Measurements from ENCODE around the gene ORAI3.

Gene ORAI3

GRCh38 chr16:30963925-30964511 lies 15.2 kb downstream of the ORAI3 start:
- CTCF ChIA-PET: interaction anchor here (0.7 to 1.3 kb wide), 2 partner anchors 21 to 402 kb away, joined by 3 to 5 read pairs; partner anchors contain the start of gene HSD3B7

GRCh38 chr16:30964574-30965226 lies 15.8 kb downstream of the ORAI3 start:
- CTCF ChIA-PET: interaction anchor here (0.7 to 1.3 kb wide), 2 partner anchors 20 to 401 kb away, joined by 3 to 5 read pairs; partner anchors contain the start of gene HSD3B7
- POLR2A ChIA-PET (ENCODE audit: low non-redundant PET): interaction anchor here (0.6 kb wide), 1 partner anchor 160 kb away, joined by 6 read pairs; no protein-coding TSS in a partner anchor
- H3K27ac ChIP-seq: no peak overlapping the region
- no peak for TF ChIP-seq CTCF (conservative IDR thresholded peaks at IDR 0.05; ENCODE audit: low read depth)
- DNase-seq (ENCODE audit: low spot score): no peak

More at GRCh38 chr16:30963925-30964511, 15.2 kb downstream of the ORAI3 start:
- no peak overlapping the region for H3K27ac ChIP-seq
- DNase-seq (ENCODE audit: low spot score): no peak
- TF ChIP-seq CTCF (conservative IDR thresholded peaks at IDR 0.05; ENCODE audit: low read depth): no peak
- POLR2A ChIA-PET (ENCODE audit: low non-redundant PET): interaction anchor here (0.6 kb wide), 1 partner anchor 161 kb away, joined by 6 read pairs; no protein-coding TSS in a partner anchor

GRCh38 chr16:30965436-30965835 lies 16.6 kb downstream of the ORAI3 start:
- CTCF ChIA-PET: no interaction called here
- no peak for DNase-seq (ENCODE audit: low spot score)
- TF ChIP-seq CTCF (conservative IDR thresholded peaks at IDR 0.05; ENCODE audit: low read depth): no peak
- POLR2A ChIA-PET (ENCODE audit: low non-redundant PET): no interaction called here
- no peak overlapping the region for H3K27ac ChIP-seq

- DNase-seq (ENCODE audit: low spot score): no peak
- POLR2A ChIA-PET (ENCODE audit: low non-redundant PET): no interaction called here
- no peak for TF ChIP-seq CTCF (conservative IDR thresholded peaks at IDR 0.05; ENCODE audit: low read depth)
- no peak overlapping the region for H3K27ac ChIP-seq
- CTCF ChIA-PET: interaction anchor here (0.6 kb wide), 1 partner anchor 9 kb away, joined by 5 read pairs; no protein-coding TSS in a partner anchor
Observed at GRCh38 chr16:30966033-30966619, 17.3 kb downstream of the ORAI3 start.

GRCh38 chr16:30967795-30968194 lies 18.9 kb downstream of the ORAI3 start:
- ChIA-PET CTCF (no interaction called here), POLR2A (ENCODE audit: low non-redundant PET) (no interaction called here)
- no peak for TF ChIP-seq CTCF (conservative IDR thresholded peaks at IDR 0.05; ENCODE audit: low read depth)

GRCh38 chr16:30969246-30969842 lies 20.5 kb downstream of the ORAI3 start:
- CTCF ChIA-PET: no interaction called here
- DNase-seq (ENCODE audit: low spot score): no peak
- POLR2A ChIA-PET (ENCODE audit: low non-redundant PET): no interaction called here
- no peak for TF ChIP-seq CTCF (conservative IDR thresholded peaks at IDR 0.05; ENCODE audit: low read depth)
- peak overlapping the region; percentile 4; the same call in 1 of the 2 replicates for H3K27ac ChIP-seq

More at GRCh38 chr16:30967795-30968194, 18.9 kb downstream of the ORAI3 start:
- no peak for DNase-seq (ENCODE audit: low spot score)
- H3K27ac ChIP-seq: no peak overlapping the region

Data from RWPE1 (cell line).